ENCODE data around the gene RAB40B.

The RAB40B gene

DNA sequence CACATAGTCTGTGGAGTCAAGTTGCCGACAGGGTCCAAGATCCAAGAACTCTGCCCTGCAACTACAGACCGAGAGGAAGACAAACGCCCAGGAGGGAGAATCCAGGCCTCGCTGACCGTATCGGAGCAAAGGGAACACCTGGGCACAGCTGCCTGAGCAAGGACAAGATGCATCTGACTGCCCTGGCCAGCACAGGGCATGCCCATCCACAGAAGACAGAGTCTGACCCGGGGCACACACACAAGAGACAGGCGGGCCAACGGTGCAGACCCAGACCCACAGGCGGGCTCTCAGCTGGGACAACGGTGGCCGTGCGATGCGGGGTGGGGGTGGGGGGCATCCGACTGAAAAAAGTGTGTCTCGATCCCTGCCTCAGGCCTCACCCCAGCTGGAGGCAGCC, 6.2 kb downstream of the RAB40B start:
- no peak for DNase-seq (ENCODE audit: low read depth)

DNA sequence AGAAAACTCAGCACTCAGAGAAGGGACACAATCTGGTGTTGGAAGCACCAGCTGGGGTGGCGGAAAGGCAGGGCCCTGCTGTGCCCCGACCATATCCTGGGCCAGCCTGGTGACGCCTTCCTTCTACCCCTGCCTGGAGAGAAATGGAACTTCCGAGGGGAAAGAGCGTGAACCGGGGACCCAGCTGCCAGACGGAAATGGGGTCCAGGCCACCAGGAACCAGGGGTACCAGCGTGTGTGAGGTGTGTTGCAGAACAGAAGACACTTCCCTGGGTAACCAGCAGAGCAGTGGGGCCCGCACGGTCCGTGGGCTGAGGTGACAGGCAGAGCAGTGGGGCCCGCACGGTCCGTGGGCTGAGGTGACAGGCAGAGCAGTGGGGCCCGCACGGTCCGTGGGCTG, 6.8 kb downstream of the RAB40B start:
- no peak for DNase-seq (ENCODE audit: low read depth)

DNA sequence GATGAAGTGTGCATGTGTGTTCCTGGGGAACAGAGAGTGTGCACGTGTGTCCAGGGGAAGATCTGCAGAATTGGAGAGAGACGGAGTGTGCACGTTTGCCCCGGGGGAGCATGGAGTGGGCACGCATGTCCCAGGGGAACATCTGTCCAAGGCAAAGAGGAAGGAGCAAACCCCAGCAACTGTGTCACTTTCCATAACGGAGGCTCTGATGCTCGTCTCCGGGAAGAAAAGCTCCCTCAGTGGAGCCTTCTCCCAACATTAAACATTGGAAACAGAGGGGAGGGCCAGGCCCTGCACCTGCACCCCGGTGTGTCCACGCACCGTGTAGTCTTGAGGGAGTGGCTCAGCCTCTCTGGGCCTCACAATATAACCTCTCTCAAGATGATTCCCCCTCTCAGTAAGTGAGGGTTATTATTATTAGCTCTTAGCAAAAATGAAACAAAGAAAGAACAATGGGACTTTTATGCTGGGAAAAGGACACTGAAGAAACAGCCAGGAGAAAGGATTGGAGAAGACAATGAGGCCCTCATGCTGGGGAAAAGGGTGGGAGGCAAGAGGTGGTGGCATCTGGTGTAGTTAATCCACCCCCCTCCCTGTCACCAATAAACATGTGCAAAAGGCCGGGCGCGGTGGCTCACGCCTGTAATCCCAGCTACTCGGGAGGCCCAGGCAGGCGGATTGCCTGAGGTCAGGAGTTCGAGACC, 7.6 kb downstream of the RAB40B start:
- DNase-seq (ENCODE audit: low read depth) = no peak

DNA sequence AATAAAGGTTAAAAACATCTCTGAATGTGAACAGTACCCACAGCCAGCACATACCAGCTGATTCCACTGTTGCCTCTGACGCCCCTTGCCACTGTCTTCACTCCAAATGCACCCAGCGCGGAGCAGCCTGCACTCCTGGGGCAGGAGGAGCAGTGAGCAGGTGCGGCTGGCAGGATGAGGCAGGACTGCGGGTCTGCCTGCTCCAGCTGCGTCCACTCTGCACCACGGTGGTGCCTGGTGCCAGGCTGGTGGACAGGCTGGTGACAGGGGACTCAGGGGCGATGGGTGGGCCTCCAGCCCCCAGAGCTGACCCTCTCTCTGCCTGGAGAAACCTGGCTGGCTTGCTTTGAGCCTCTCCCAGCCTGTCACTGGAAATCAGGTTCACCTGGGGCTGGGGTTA, 9.4 kb downstream of the RAB40B start:
- DNase-seq (ENCODE audit: low read depth) = no peak

DNA sequence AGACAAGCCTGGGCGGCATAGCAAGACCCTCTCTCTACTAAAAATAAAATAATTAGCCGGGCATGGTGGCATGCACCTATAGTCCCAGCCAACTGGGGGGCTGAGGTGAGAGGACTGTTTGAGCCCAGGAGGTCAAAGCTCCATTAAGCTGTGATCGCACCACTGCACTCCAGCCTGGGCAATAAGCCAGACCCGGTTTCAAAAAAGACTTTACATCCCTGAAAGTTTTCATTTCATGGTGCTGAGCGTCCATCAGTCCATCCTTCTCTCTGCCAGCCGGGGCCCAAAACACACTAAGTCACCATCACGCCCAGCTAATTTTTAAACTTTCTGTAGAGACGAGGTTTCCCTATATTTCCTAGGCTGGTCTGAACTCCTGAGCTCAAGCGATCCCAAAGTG, 10.6 kb downstream of the RAB40B start:
- no peak for DNase-seq (ENCODE audit: low read depth)

DNA sequence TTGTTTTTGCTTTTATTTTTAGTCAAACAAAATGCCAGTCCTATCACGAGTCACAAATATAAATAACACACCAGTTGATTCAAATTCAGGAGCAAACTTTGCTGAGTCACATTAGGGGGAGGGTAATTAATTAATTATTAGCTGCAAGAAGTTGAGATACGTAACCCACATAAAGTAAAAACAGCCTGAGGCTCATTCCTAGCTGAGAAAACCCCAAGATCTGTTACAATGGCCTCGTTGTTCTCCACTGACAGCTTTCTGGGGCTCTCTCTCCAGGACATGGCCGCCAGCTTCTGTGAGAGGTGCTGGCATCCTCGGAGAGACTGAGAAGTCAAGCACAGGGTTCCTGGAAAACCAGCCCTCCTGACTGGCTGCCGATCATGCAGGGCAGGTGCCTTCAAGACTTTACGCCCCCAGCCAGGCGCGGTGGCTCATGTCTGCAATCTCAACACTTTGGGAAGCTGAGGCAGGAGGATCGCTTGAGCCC, 11.1 kb downstream of the RAB40B start:
- no peak for DNase-seq (ENCODE audit: low read depth)

DNA sequence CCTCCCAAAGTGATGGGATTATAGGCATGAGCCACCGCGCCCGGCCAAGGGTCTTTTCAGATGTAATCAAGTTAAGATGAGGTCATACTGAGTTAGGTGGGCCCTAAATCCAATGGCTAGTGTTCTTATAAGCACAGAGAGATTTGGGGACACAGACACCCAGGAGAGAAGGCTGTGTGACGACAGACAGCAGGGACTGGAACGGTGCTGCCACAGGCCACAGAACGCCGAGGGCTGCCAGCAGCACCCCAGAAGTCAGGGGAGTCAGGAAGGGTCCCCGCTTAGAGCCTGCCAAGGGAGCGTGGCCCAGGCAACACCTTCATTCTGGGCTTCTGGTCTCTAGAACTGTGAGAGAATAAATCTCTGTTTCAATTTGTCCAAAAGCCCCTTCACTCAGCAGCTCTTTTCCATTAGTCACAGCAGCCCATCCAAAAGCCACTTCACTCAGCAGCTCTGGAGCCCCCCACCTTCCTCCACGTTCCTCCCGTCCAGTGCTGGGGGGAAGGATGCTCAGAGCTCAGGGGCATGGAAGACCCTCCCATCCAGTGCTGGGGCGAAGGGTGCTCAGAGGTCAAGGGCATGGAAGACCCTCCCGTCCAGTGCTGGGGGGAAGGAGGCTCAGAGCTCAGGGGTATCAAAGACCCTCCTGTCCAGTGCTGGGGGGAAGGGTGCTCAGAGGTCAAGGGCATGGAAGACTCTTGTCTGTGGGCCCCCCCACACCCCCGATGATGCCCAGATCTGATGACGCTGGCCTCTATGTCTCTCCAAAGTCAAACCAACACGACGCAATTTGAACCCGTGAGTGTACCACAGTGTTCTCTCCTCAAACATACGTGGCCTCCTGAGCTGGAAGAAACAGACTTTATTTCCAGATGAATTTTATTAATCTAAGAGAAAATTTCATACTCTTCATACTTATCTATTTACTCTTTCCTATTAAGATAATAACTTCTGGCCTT, 11.9 kb downstream of the RAB40B start:
- DNase-seq (ENCODE audit: low read depth) = no peak

DNA sequence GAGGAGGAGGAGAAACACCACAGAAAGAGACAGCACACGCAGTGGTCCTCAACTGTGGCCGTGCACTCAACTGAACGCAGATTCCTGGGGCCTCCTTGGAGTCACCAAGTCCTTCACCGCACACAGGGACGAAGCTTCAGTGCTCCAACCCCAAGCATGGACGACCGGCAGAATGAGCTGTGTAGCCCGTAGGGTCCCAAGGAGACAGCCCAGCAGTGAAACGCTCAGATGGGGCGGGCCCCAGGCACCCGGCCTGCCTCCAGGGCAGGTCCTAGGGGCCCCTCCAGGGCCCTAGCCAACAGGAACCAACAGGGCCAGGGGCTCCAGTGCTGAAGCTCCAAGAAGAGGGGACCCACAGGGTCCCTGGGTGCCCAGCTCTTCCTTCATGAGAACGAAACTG, 13.2 kb downstream of the RAB40B start:
- DNase-seq (ENCODE audit: low read depth) = no peak

DNA sequence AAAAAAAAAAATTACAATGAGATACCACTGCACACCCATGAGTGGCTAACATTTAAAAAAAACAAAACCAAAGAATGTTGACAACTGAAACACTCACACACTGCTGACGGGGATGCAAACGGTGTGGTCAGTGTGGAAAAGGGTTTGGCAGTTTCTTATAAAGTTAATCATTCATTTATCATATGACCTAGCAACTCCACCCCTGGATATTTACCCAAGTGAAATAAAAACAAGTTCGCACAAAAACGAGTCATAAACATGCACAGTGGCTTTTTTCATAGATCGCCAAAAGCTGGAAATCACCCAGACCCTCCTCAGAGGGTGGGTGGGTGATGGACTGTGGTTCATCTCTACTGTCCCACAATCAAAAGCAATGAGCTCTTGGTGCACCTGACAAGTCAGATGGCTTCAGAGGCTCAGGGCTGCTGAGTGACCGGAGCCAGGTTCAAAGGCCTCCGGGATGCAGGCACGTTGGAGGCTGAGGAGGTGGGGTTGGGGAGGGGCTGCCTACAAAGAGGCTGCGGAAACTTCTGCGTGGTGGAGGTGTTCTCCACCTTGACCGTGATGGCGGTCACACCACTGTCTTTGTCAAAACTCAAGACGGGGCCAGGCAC, 14.2 kb downstream of the RAB40B start:
- DNase-seq (ENCODE audit: low read depth) = no peak

DNA sequence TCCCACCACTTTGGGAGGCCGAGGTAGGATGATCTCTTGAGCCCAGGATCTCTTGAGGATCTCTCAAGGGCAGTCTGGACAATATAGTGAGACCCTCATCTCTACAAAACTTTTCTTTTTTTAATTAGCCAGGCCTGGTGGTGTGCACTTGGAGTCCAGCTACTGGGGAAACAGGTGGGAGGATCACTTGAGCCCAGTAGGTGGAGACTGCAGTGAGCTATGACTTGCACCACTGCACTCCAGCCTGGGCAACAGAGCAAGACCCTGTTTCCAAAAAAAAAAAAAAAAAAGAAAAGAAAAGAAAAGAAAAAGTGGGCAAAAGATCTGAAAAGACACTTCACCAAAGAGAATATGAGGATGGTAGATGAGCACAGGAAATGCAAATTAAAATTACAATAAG, 15.0 kb downstream of the RAB40B start:
- no peak for DNase-seq (ENCODE audit: low read depth)

DNA sequence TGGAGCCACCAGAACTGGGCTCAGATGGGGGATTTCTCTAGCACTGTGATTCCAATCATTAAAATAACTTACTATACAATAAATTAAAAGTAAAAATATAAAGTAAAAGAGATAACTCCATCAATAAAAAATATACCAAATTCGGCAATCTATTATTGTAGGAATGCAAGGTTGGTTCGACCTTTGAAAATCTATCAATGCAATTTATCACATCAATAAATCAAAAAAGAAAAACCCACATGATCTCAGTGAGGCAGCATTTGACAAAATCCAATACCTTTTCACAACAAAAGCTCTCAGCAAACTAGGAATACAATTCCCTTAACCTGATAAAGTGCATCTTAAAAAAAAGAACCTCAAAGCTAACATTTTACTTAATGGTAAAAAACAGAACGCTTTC, 17.0 kb downstream of the RAB40B start:
- DNase-seq (ENCODE audit: low read depth) = no peak

DNA sequence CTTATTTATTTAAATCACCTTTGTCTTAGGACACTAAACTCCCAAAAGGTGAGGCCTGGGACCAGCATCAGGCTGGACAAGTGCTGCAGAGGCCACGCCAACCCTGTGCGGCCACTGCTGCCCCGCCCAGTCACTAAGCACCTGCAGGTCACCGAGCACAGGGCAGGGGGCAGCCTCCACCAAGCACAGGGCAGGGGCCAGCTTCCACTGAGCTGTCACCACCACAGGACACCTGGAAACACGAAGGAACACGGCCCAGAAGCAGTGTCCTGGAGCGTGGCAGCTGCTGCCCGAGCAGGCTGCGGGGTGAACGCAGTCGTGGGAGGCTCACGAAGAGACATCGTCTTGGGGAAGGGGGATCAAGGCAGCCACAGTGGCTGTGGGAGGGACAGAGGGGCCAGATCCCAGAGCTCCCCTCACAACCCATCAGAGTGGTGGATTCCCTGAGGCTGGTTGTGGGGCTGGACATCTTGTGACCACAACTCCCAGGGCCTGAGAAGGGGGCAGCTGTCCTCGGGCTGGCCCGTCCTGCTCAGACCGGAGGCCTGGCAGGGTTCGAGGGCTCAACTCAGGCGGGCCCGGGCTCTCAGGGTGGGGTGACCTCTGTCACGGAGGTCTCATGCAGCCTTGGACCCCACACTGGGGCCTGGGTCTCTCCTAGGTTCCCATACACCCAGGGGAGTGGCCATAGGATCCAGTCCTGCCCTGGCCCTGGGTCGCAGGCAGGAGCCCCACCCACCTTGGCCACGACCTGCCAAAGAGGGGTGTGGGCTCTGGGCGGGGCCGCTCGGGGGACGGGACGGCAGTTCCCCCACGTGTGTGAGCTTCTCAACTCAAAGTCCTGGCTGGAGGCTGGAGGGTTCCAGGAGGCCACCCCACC, 18.7 kb downstream of the RAB40B start:
- DNase-seq (ENCODE audit: low read depth) = no peak

DNA sequence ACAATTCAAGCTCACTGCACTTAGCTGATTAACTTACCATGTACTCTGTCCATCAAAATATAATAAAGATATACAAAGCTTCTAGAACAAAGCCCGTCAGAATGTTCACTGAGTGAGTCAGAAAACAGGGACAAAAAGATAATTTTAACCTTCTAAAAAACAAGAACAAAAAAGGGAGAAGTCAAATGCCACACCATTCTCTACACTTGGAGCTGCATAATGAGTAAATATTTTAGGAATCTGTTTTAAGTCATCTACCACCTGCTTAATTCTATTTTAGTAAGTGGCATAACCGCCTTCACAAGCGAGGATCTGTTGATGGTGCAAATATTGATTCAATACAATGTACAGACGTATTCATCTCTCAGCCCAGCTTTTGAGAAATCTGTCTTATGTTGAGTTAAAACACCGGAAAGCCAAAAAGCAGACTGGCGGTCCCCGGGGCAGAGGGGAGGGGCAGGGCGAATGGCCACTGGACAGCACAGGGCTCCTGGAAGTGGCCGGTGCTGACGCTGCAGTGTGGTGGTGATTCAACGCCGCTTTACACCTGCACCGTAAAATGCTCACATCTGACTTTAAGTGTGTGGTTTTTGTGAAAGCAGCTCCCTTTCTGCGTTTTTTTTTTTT, 20.1 kb downstream of the RAB40B start:
- DNase-seq (ENCODE audit: low read depth) = no peak

DNA sequence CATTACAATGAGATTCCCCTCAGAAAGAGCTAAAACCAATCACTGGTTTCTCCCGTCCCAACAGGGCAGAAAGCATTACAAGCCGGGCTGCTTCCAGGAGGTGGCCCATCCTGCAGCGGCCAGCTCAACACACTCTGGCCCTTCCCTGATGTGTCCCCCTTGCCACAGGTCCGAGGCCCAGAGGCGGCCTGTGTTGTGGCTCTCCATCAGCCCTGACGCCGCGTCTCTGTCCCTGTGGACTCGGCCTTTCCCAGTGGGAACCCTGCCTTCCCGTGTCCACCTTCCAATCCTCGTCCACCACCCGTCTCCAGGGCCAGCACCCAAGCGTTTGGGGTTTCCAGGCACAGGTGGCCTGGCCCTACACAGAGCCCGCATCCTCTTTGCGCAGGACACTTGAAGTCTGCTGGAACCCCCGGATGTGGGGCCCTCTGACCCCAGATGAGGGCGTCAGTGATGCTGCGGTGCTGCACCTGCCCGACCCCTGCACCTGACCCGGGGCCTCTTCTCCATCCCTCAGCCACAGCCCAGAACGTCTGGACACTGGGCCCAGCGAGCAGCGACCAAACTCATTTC, 21.1 kb downstream of the RAB40B start:
- no peak for DNase-seq (ENCODE audit: low read depth)

DNA sequence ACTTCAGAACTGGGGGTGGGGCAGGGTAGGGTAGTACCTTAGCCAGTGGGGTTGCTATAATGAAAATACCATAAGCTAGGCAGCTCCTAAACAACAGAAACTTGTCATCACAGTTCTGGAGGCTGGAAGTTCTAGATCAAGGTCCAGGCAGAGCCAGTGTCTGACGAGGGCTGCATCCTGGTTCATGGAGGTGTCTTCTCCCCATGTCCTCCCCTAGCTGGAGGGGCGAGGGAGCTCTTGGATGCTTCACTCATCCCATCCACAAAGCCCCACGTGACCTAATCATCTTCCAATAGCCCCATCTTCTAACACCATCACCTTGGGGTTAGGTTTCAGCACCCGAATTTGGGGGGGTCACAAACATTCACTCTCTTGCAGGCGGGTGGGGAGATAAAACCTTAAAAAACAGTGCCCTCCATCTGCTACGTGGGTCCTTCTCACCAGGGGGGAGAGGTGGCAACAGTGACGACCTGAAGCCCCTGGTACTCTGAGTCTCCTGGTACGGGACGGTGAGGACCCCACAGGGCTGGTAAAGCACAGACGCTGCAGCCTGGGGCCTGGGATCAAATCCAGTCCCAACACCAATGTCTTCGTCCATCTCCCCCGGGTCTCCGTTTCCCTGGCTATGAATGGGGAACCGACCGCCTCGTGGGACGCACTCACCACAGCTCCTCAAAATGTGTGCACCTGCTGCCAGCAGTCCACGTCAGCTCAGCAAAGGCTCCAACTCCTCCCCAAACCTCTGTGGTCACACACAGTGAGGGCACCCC, 22.8 kb downstream of the RAB40B start:
- DNase-seq (ENCODE audit: low read depth) = no peak

DNA sequence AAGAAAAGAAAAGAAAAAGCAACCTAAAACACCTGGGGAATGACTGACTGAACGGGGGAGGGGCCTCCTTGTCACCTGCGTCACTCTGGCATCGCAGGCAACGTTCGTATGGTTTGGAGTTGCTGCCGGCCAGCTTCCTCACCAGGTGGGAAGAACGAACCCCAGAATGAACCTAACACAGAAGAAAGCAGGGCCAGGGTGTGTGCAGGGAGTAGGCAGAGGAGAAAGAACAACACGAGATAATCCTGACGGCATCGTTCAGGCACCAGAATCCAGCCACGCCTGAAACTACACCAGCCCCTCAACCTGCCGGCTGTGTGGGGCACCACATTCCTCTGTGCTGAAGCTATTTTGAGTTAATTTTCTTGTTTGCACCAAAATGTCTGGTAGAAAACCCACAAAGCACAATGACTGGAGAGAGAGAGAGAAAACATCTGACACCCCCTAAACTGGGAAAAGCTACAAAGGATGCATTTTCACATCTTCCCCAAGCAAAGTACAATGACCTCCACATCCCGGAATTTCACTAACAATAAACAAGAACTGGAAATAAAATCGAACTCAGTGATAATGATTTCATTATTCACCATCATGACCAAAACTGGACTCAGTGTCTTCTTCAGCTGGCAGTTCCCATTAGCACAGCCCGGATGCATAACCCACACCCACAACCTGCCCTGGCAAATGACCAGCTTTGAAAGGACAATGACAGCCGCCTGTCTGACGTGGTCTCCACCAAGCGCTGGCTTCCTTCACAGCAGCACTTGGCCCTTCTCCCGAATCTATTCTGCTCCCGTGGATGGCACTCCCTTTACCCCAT, 23.6 kb downstream of the RAB40B start:
- no peak for DNase-seq (ENCODE audit: low read depth)

DNA sequence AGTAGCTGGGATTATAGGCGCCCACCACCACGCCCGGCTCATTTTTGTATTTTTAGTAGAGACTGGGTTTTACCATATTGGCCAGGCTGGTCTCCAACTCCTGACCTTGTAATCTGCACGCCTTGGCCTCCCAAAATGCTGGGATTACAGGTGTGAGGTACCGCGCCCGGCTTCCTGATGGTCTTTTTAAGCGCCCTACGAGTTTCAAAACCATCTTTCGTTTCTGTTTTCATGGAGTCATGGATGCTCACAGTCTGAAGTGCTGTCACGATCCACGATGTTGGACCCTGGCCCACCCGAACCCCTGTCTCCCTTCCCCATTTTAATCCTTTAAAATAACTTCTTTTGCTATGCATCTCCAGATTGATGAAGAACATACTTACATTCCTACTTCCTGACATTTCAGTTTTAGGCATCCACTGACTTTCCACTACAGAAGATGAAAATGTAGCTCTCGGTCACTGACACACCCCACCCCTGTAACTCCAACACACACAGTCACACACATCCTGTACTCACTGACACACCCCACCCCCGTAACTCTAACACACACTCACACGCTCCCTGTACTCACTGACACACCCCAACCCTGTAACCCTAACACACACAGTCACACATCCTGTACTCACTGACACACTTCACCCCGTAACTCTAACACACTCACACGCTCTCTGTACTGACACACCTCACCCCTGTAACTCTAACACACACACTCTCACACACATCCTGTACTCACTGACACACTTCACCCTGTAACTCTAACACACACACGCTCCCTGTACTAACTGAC, 27.6 kb downstream of the RAB40B start:
- DNase-seq (ENCODE audit: low read depth) = no peak

DNA sequence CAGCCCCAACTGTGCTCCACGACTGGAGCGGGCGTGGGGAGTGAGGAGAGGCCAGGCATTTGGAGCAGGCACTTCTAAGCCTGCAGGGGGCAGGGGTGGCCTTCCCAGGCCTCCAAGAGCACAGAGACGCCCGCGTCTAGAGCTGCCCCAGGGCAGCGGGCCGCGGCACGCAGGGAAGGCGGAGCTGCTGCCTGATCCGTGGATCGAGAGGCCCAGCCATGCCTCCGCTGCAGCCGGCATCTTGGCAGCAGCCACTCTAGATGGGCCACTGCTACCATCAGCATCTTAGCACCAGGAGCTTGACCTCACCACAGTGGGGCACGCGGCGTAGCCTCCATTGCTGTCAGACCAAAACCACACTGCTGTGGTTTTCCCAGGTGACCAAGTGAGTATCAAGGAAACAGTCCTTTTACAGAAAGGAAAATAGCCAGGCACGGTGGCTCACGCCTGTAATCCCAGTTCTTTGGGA, 29.8 kb downstream of the RAB40B start:
- no peak for DNase-seq (ENCODE audit: low read depth)
